Omental fat pad (tissue), 4 donors: ENCODE results near the gene ATP1A2. TPM values are rescaled to one million over a fixed set of nuclear protein-coding genes. Genes with fewer than 3 reads are reported as not detected.

Experiments used
- ATAC-seq: fragments of 150-250 bp; one replicate; pipeline ENCODE4 v1.9.1; 2016; ENCODE audit warnings: mild to moderate bottlenecking, moderate library complexity; ENCODE audit not compliant: low FRiP score
- DNase-seq: peaks from one replicate; pipeline ENCODE4 v3.0.0-alpha.2; 2019; ENCODE audit warnings: low spot score
- CTCF ChIP-seq, 3 donors: fragments of 450-650 bp; IDR thresholded peaks; one replicate each; pipeline ENCODE4 v1.5.1; 2016 to 2017; ENCODE audit warnings: antibody characterized with exemption in 3 of 3, mild to moderate bottlenecking in 3 of 3, moderate library complexity in 2 of 3
- total RNA-seq, 4 donors: library from RNA; depleted of rRNA; stranded (reverse); fragments of >200 nt; gene quantifications; one replicate each; pipeline ENCODE4 v1.1.0, GENCODE V29; 2016

Gene ATP1A2
- total RNA-seq, 4 donors from 2014 or later = 45.5 to 91.1 (median 76.3) TPM

GRCh38 chr1:160101717-160102522, 13.6 kb upstream of the ATP1A2 start:
- no peak for ATAC-seq
- DNase-seq = no peak

GRCh38 chr1:160103658-160104408, 11.7 kb upstream of the ATP1A2 start:
- ATAC-seq (no peak), DNase-seq (no peak)
- no peak for TF ChIP-seq CTCF (IDR thresholded peaks at IDR 0.05)

More at GRCh38 chr1:160101717-160102522, 13.6 kb upstream of the ATP1A2 start:
- TF ChIP-seq CTCF (IDR thresholded peaks at IDR 0.05) = no peak

- no peak for ATAC-seq
- DNase-seq = no peak
- no peak for TF ChIP-seq CTCF (IDR thresholded peaks at IDR 0.05)
Observed at GRCh38 chr1:160104486-160104885, 11.1 kb upstream of the ATP1A2 start.

GRCh38 chr1:160105155-160105554, 10.4 kb upstream of the ATP1A2 start:
- DNase-seq = no peak
- no peak for ATAC-seq
- no peak for TF ChIP-seq CTCF (IDR thresholded peaks at IDR 0.05)

GRCh38 chr1:160107512-160107911, 8.0 kb upstream of the ATP1A2 start:
- TF ChIP-seq CTCF (IDR thresholded peaks at IDR 0.05) = no peak
- ATAC-seq (no peak), DNase-seq (no peak)

GRCh38 chr1:160108888-160109662, 6.5 kb upstream of the ATP1A2 start:
- DNase-seq (no peak), ATAC-seq (no peak)
- TF ChIP-seq CTCF (IDR thresholded peaks at IDR 0.05) = no peak
